Measurements from ENCODE around the gene SURF4. TPM values are rescaled to one million over a fixed set of nuclear protein-coding genes. Genes with fewer than 3 reads are reported as not detected.

Gene SURF4
- total and polyA plus RNA-seq, 10 donors, result 21.9 to 115 (median 90.0) TPM

- Histone ChIP-seq H3K4me1 (peaks cover 29 to 84% (median 50%) of the 10 kb centered on the region in 6 donors), H3K4me3 (no peak overlapping the region), H3K27ac (peak overlapping the region in 1 of 8 donors; percentile 6), H3K27me3 (replicated peaks in 1 of 7) (no peaks in the 10 kb centered on the region), H3K36me3 (peaks cover 8 to 60% (median 50%) of the 10 kb centered on the region in 6 donors), H3K9me3 (no peaks in the 10 kb centered on the region)
- no peak for TF ChIP-seq POLR2A (IDR thresholded peaks at IDR 0.05)
- 93 to 100% (median 97%) methylated on average over 3 of the region's 3 CpGs for WGBS, 5 donors
- DNase-seq, result no peak
- intact Hi-C loops (cut with DNase I; ENCODE audit: low total_unique reads), result no loop called here
Measured at GRCh38 chr9:133351526-133351907, 24.3 kb downstream of the SURF4 start.

GRCh38 chr9:133349965-133350616 is 25.8 kb downstream of the SURF4 start:
- H3K9me3 ChIP-seq, result no peaks in the 10 kb centered on the region
- no peaks in the 10 kb centered on the region for H3K27me3 ChIP-seq (replicated peaks in 1 of 7)
- H3K4me1 ChIP-seq, result peaks cover 25 to 88% (median 50%) of the 10 kb centered on the region in 6 donors
- intact Hi-C loops (cut with DNase I; ENCODE audit: low total_unique reads), result no loop called here
- H3K27ac ChIP-seq, result no peak overlapping the region
- TF ChIP-seq CTCF (IDR thresholded peaks at IDR 0.05 in 8 of 11, conservative IDR thresholded peaks at IDR 0.05 in 3 of 11), result no peak
- TF ChIP-seq POLR2AphosphoS5 (IDR thresholded peaks at IDR 0.05), result peak in 1 of 3 donors; percentile 7
- peaks cover 8 to 72% (median 58%) of the 10 kb centered on the region in 6 donors for H3K36me3 ChIP-seq
- no peak for DNase-seq
- peak overlapping the region in 1 of 8 donors; percentile 88 for H3K4me3 ChIP-seq
- WGBS, 5 donors, result 82 to 88% (median 85%) methylated on average over 14 to 15 of the region's 15 CpGs

GRCh38 chr9:133348718-133349573 is 26.9 kb downstream of the SURF4 start:
- intact Hi-C loops (cut with DNase I; ENCODE audit: low total_unique reads), result no loop called here
- no peaks in the 10 kb centered on the region for H3K27me3 ChIP-seq (replicated peaks in 1 of 7)
- WGBS, 5 donors, result 16 to 21% (median 17%) methylated on average over 25 of the region's 25 CpGs
- peaks cover 8 to 74% (median 68%) of the 10 kb centered on the region in 6 donors for H3K36me3 ChIP-seq
- peak overlapping the region; percentile 89 to 95 (median 94) for H3K27ac ChIP-seq
- H3K9me3 ChIP-seq, result no peaks in the 10 kb centered on the region
- H3K4me1 ChIP-seq, result peaks cover 20 to 84% (median 40%) of the 10 kb centered on the region in 6 donors
- TF ChIP-seq CTCF (IDR thresholded peaks at IDR 0.05 in 8 of 11, conservative IDR thresholded peaks at IDR 0.05 in 3 of 11), result no peak
- TF ChIP-seq POLR2AphosphoS5 (IDR thresholded peaks at IDR 0.05), result no peak
- no peak for TF ChIP-seq POLR2A (IDR thresholded peaks at IDR 0.05)
- no peak for DNase-seq
- peak overlapping the region; percentile 66 to 100 (median 88) for H3K4me3 ChIP-seq

GRCh38 chr9:133347985-133348717 is 27.7 kb downstream of the SURF4 start, which contains the start of the genes MED22 and RPL7A:
Gene MED22, minus strand, starts transcription at chr9:133348131. Its CDS starts 1,469 bp downstream, at chr9:133346662.
Gene RPL7A, plus strand, starts transcription at chr9:133348218. Its CDS starts 26 bp downstream, at chr9:133348244.
- peak; percentile 95 for DNase-seq
- Histone ChIP-seq H3K27me3 (replicated peaks in 1 of 7) (no peaks in the 10 kb centered on the region), H3K27ac (peak within 1 kb of the TSS; percentile 89 to 95 (median 94)), H3K36me3 (peaks cover 8 to 74% (median 68%) of the 10 kb centered on the region in 6 donors), H3K4me1 (peaks cover 20 to 79% (median 40%) of the 10 kb centered on the region in 6 donors), H3K4me3 (peak within 1 kb of the TSS; percentile 66 to 100 (median 88)), H3K9me3 (no peaks in the 10 kb centered on the region)
- TF ChIP-seq POLR2A (IDR thresholded peaks at IDR 0.05), result peak in 2 of 3 donors; percentile 82 to 83
- TF ChIP-seq POLR2AphosphoS5 (IDR thresholded peaks at IDR 0.05), result peak; percentile 96 to 99 (median 98)
- TF ChIP-seq CTCF (IDR thresholded peaks at IDR 0.05 in 8 of 11, conservative IDR thresholded peaks at IDR 0.05 in 3 of 11), result peak in 5 of 11 experiments; percentile 17 to 48 (median 33)
- intact Hi-C loops (cut with DNase I; ENCODE audit: low total_unique reads), result no loop called here
- 0 to 1% (median 0%) methylated on average over 50 to 64 of the region's 64 CpGs for WGBS, 5 donors
